Natural killer cell treated with Interleukin-12 subunit alpha and Interleukin-12 subunit beta and Interleukin-15 and Interleukin-18, amount 100 ng/mL, for 72 hours (primary cell): Measurements from ENCODE around the gene CSTF3. TPM values are rescaled to one million over a fixed set of nuclear protein-coding genes. Genes with fewer than 3 reads are reported as not detected.
"Not testable (repeated sequence)": the region's sequence is repeated elsewhere in the genome, so short reads cannot be mapped to it uniquely, and the experiment has no call there.

Source experiments
- ATAC-seq, 2 donors: fragments of 150-1000 bp; cut with Tn5 transposase in 1 of 2; sonication (Bioruptor Pico), chemical (Tn5 transposase) in 1 of 2; 2 replicates each; pipeline ENCODE4 v1.10.0; 2021
- DNase-seq: peaks from one replicate; pipeline ENCODE4 v3.0.0; 2022; ENCODE audit warnings: low spot score
- H3K27ac Mint-ChIP-seq, 2 donors: 1 replicate in 1 of 2; 2 replicates in 1 of 2; pipeline ENCODE4 v1.8.0; 2022; ENCODE audit warnings: mixed read lengths in 2 of 2, mild to moderate bottlenecking in 1 of 2, moderate library complexity in 1 of 2
- H3K27me3 Mint-ChIP-seq, 2 donors: 1 replicate in 1 of 2; 2 replicates in 1 of 2; pipeline ENCODE4 v1.8.0; 2022; ENCODE audit warnings: mixed read lengths in 2 of 2
- H3K36me3 Mint-ChIP-seq: one replicate; pipeline ENCODE4 v1.8.0; 2022; ENCODE audit warnings: mixed read lengths
- H3K4me1 Mint-ChIP-seq, 2 donors: 1 replicate in 1 of 2; 2 replicates in 1 of 2; pipeline ENCODE4 v1.8.0; 2022; ENCODE audit warnings: low read depth in 2 of 2, mixed read lengths in 2 of 2, mild to moderate bottlenecking in 1 of 2
- H3K4me3 Mint-ChIP-seq: one replicate; pipeline ENCODE4 v1.8.0; 2022; ENCODE audit warnings: mixed read lengths
- H3K9me3 Mint-ChIP-seq: 2 replicates; pipeline ENCODE4 v1.8.0; 2022; ENCODE audit warnings: mixed read lengths
- total RNA-seq, 2 donors: library from RNA; stranded (reverse); gene quantifications; one replicate each; pipeline ENCODE4 v1.2.3, GENCODE V29; 2022

CSTF3 gene
- total RNA-seq, 2 donors from 2014 or later = 26.9 to 27.2 TPM

DNA sequence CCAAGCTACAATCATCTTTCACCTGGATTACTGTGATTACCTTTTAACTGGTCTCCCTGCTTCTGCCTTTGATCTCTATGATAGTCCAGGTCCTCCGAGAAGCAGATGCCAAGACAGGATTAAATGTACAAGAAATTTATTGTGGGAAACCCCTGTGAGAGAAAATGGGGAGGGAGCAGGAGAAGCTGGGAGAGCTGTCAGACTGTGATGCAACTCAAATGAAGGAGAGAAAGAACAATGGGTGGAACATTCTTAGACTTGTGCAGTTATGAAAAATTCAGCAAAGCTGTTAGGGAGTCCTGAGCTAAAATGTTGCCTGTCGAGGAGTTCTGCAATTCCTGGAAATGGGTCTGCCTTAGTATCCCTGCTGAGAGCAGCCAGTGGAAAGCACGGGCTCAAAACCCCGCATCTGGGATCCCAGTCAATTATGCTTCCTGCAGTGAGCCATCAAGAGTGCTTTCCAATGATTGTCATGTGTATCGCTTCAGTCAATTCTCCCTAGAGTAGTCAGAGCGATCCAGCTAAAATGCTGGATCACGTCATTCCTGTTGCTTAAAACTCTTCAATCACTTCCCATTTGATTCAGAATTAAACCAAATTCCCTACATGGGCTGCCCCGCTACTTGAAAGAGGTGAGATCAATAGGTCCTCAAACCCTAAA lies 16.5 kb upstream of the CSTF3 start:
- Mint-ChIP-seq H3K4me1 (peaks cover 12% of the 10 kb centered on the region in 2 donors), H3K27ac (no peak overlapping the region), H3K4me3 (no peak overlapping the region), H3K36me3 (no peaks in the 10 kb centered on the region), H3K27me3 (no peaks in the 10 kb centered on the region), H3K9me3 (peaks cover 5% of the 10 kb centered on the region)
- no peak for DNase-seq
- no peak for ATAC-seq

DNA sequence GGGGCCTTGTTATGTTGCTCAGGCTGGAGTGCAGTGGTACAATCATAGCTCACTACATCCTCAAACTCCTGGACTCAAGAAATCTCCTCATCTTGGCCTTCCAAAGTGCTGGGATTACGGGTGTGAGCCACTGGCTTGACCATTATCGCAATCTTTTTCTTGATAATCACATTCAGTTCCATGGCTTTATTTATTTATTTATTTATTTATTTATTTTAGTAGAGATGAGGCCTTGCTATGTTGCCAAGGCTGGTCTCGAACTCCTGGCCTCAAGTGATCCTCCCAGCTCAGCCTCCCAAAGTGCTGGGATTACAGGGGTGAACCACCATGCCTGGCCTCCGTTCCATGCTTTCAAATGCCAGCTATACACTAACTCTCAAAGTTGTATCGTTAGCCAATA lies 15.5 kb upstream of the CSTF3 start:
- H3K27me3 Mint-ChIP-seq, ATAC-seq, H3K36me3 Mint-ChIP-seq, H3K9me3 Mint-ChIP-seq, H3K4me3 Mint-ChIP-seq, DNase-seq, H3K27ac Mint-ChIP-seq: not testable (repeated sequence)
- H3K4me1 Mint-ChIP-seq = peaks cover 12% of the 10 kb centered on the region in 2 donors

DNA sequence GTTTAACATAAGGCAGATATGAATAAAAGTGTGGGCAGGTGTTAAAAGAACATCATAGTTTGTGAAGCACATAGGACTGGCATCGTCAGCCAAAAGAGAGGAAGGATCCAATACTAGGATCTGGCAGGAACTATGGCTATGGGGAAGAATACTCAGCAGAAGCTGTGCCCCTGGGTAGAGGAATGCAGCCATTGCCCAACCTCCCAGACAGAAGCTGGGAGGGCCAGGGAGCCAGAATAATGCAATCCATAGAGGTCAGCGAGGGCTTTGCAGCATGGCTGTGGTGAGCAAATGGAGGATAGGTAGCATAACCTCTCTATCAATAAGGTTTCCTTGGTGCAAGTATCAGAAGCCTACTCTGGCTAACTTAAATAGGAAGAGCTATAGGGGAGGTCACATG lies 11.7 kb upstream of the CSTF3 start:
- Mint-ChIP-seq H3K4me3 (no peak overlapping the region), H3K27ac (no peak overlapping the region), H3K4me1 (no peaks in the 10 kb centered on the region), H3K36me3 (no peaks in the 10 kb centered on the region), H3K27me3 (no peaks in the 10 kb centered on the region), H3K9me3 (no peaks in the 10 kb centered on the region)
- ATAC-seq (no peak), DNase-seq (no peak)

DNA sequence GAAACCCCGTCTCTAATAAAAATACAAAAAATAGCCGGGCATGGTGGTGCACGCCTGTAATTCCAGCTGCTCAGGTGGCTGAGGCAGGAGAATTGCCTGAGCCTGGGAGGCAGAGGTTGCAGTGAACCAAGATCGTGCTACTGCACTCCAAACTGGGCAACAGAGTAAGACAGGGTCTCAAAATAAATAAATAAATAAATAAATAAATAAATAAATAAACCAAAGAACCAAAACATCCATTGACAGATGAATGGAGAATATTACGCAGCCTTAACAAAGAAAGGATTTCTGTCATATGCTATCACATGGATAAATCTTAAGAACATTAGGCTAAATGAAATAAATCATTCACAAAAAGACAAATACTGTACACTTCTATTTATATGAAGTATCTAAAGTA lies 11.1 kb upstream of the CSTF3 start:
- no peak overlapping the region for H3K27ac Mint-ChIP-seq
- no peak overlapping the region for H3K4me3 Mint-ChIP-seq
- H3K27me3 Mint-ChIP-seq = no peaks in the 10 kb centered on the region
- ATAC-seq (no peak), DNase-seq (no peak)
- H3K36me3 Mint-ChIP-seq = no peaks in the 10 kb centered on the region
- H3K9me3 Mint-ChIP-seq = no peaks in the 10 kb centered on the region
- H3K4me1 Mint-ChIP-seq = no peaks in the 10 kb centered on the region

DNA sequence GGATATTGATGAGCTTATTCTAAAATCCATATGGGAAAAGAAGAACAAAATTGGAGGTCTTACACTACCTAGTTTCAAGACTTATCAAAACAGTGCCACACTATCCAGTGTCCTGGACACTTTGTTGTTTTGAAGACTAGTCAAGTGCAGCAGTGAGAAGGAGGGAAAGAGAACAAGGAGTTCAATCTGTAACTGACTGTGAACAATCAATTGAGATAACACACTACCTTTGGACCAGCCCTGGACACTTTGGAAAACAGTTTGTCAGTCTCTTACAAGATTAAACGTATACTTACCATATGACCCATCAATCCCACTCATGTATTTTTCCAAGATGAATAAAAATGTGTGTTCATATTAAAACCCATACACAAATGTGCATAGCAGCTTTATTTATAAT lies 10.0 kb upstream of the CSTF3 start:
- ATAC-seq (no peak), DNase-seq (no peak)
- Mint-ChIP-seq H3K27ac (no peak overlapping the region), H3K4me3 (no peak overlapping the region), H3K36me3 (no peaks in the 10 kb centered on the region), H3K9me3 (no peaks in the 10 kb centered on the region), H3K4me1 (no peaks in the 10 kb centered on the region), H3K27me3 (no peaks in the 10 kb centered on the region)

DNA sequence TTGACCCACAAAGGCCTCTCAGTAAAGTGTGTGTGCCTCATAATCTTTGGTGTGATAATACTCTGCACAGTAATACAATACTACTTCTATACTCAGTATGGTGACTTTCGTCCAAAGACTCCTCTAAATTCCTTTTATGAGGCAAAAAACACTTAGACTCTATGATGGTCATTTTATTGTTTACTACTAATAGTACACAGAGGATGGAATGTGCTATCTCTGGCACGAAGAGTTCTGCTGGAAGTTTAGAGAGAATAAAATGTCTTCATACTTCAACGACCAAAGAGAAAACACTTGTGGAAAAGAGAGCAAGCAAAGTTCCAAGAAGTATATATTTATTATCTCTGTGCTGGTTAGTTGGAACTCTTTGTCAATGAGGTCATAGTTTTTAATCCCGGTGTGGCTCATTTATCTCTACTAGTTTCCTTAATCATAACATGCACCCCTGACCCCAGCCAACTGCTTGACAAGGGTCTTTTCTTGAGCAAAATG lies 7.5 kb upstream of the CSTF3 start:
- no peak overlapping the region for H3K27ac Mint-ChIP-seq
- H3K36me3 Mint-ChIP-seq = no peaks in the 10 kb centered on the region
- ATAC-seq = no peak
- no peaks in the 10 kb centered on the region for H3K4me1 Mint-ChIP-seq
- DNase-seq = no peak
- no peaks in the 10 kb centered on the region for H3K27me3 Mint-ChIP-seq
- no peaks in the 10 kb centered on the region for H3K9me3 Mint-ChIP-seq
- H3K4me3 Mint-ChIP-seq = no peak overlapping the region

DNA sequence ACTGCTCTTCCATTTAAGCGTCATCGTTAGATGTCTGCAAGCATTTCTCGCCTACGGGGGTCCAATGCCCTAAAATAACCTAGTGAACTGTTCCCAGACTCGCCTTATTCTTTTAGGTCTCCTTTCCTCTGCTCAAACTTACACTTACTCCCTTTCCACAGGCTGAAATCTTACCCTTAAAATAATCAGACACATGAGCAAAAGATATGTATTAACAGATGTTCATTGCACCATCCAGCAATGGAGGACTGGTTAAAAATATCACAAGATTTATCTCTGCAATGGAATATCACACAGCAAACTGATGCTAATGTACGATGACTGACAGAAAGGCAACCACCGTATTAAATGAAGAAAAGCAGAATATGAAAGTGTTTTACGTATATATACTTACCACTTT lies 1.6 kb upstream of the CSTF3 start:
- Mint-ChIP-seq H3K27me3 (no peaks in the 10 kb centered on the region), H3K4me3 (peak overlapping the region; percentile 74), H3K9me3 (no peaks in the 10 kb centered on the region), H3K4me1 (peaks cover 28 to 44% of the 10 kb centered on the region in 2 donors), H3K27ac (peak overlapping the region in 1 of 2 donors; percentile 98), H3K36me3 (peaks cover 17% of the 10 kb centered on the region)
- no peak for DNase-seq
- ATAC-seq = no peak

DNA sequence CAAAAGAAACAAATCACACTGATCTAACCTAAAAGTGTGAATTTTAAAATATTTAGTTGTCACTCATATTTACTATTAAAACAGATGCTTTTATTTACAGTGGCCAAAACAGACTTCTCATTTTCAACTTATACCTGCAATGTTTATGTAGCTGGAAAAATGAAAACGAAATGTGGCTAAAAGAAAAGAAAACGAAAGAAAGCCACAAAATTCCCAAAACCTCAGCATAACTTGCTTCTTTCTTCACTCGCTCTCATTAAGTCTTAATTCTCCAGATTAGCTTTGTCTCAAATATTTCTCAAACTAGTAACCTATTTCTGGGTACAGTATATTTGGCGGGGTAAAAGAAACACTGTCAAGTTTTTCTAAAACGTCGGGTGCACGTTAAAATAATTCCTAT lies 693 bp downstream of the CSTF3 start:
- ATAC-seq = no peak
- Mint-ChIP-seq H3K9me3 (no peaks in the 10 kb centered on the region), H3K4me1 (peaks cover 36 to 57% of the 10 kb centered on the region in 2 donors), H3K4me3 (peak overlapping the region; percentile 100), H3K27me3 (no peaks in the 10 kb centered on the region), H3K27ac (peak overlapping the region; percentile 98 to 99), H3K36me3 (peaks cover 20% of the 10 kb centered on the region)
- no peak for DNase-seq

DNA sequence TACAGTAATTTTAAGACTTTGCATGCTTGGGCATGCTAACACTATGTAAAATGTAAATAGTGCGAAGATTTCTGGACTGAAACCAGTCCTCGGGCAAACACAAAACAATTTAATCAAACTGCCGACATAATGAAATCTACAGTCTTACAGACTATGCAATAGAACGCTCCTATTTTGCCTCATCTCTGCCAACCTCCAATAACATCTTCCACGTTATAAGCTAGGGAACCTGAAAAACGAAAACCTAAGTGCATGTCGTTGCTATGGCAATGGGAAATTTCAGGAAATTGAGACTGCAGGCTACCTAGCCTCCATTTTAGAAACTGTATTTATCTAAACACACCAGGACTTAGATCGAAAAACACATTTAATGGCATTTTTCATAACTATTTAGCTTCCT lies 1.1 kb downstream of the CSTF3 start:
- peaks cover 21% of the 10 kb centered on the region for H3K36me3 Mint-ChIP-seq
- H3K9me3 Mint-ChIP-seq = no peaks in the 10 kb centered on the region
- no peak for ATAC-seq
- DNase-seq = no peak
- peak overlapping the region; percentile 98 to 99 for H3K27ac Mint-ChIP-seq
- peak overlapping the region; percentile 100 for H3K4me3 Mint-ChIP-seq
- peaks cover 38 to 60% of the 10 kb centered on the region in 2 donors for H3K4me1 Mint-ChIP-seq
- H3K27me3 Mint-ChIP-seq = no peaks in the 10 kb centered on the region

DNA sequence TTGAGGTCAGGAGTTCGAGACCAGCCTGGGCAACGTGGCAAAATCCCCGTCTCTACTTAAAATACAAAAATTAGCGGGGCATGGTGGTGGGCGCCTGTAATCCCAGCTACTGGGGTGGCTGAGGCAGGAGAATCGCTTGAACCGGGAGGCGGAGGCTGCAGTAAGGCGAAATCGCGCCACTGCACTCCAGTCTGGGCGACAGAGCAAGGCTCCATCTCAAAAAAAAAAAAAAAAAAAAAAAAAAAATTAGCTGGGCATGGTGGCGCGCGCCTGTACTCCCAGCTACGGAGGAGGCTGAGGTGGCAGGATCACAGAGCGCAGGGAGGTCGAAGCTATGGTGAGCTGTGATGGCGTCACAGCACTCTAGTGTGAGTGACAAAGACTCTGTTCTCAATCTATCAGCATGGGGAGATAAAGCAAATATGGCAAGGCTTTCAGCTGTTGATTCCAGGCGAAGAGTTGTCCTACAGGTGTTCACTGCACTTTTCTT lies 1.9 kb downstream of the CSTF3 start:
- ATAC-seq, H3K27me3 Mint-ChIP-seq, H3K9me3 Mint-ChIP-seq, DNase-seq: not testable (repeated sequence)
- peak overlapping the region; percentile 98 to 99 for H3K27ac Mint-ChIP-seq
- peak overlapping the region; percentile 100 for H3K4me3 Mint-ChIP-seq
- H3K4me1 Mint-ChIP-seq = peaks cover 38 to 60% of the 10 kb centered on the region in 2 donors
- peaks cover 21% of the 10 kb centered on the region for H3K36me3 Mint-ChIP-seq

DNA sequence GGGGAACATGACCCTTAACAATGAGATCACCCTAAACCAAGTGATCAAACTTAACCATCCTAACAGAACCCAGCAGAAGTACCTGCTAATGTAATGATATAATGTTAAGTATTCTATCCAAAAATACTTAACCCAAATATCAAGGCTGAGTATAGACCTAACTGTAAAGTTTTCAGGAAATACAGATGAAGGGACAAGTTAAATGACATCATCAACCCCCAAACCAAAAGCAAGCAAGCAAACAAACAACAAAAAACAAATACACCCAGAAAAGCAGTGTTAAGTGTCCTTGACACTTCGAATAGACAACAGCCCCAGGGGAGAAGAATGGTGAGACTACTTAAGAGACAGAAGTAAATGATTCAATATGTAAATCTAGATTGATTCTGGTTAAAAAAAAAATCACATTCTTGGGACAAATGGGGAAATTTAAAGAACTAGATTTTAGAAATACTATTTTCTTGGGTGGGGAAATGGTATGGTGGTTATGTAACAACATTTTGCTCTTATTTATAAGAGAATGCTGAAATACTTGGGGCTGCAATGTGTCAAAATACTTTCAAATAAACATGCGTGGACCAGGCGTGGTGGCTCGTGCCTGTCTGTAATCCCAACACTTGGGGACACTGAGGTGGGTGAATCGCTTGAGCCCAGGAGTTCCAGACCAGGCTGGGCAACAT lies 2.5 kb downstream of the CSTF3 start:
- Mint-ChIP-seq H3K9me3 (no peaks in the 10 kb centered on the region), H3K36me3 (peaks cover 21% of the 10 kb centered on the region), H3K27me3 (no peaks in the 10 kb centered on the region), H3K4me1 (peaks cover 38 to 60% of the 10 kb centered on the region in 2 donors), H3K4me3 (peak overlapping the region; percentile 100), H3K27ac (peak overlapping the region in 1 of 2 donors; percentile 12)
- DNase-seq (no peak), ATAC-seq (no peak)

DNA sequence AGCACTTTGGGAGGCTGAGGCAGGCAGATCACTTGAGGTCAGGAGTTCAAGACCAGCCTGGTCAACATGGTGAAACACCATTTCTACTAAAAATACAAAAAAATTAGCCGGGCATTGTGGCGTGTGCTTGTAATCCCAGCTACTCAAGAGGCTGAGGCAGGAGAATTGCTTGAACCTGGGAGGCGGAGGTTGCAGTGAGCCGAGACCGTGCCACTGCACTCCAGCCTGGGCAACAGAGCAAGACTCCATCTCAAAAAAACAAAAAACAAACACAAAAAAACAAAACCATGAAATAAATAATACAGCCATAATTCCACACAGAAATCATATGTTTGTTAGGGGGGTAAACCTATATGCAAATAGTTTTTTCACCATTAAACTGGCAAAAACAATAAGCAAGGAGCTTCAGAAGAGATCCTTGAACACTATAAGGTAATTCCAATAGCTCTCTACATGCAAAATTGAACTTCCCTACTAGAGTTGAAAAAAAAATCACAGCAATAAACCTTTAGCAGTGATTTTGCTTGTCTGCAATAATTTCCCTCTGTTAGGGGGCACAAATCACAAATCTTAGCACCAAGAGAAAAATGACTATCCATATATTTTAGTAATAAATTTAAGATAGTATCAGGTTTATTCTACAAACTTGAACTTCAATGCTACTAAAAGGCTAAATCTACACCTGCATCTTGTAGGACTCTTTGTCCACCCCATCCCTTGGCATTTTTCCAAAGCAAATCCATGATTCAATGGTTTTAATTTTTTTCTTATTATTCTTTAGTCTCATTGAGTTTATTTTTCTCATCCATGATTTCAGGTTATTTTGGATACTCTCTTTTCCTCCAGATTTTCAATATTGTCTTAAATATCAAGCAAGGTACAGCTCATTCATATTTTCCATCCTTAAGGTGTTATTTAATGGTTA lies 3.9 kb downstream of the CSTF3 start:
- ATAC-seq = no peak
- peak overlapping the region; percentile 25 for H3K4me3 Mint-ChIP-seq
- peaks cover 21% of the 10 kb centered on the region for H3K36me3 Mint-ChIP-seq
- peaks cover 38 to 55% of the 10 kb centered on the region in 2 donors for H3K4me1 Mint-ChIP-seq
- H3K9me3 Mint-ChIP-seq = no peaks in the 10 kb centered on the region
- DNase-seq = no peak
- no peaks in the 10 kb centered on the region for H3K27me3 Mint-ChIP-seq
- H3K27ac Mint-ChIP-seq = no peak overlapping the region

DNA sequence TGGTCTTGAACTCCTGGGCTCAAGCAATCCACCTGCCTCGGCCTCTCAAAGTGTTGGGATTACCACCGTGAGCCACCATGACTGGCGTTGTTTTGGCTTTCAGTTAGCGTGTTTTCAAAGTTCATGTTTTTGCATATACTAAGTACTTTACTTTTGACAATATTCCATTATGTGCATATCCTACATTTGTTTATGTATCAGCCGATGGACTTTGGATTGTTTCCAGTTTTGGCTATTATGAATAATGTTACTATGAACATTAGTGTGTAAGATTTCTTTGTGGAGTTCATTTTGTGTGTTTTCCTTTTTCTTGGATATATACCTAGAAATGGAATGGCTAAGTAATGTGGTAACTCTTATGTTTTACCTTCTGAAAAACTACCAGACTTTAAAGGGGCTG lies 9.9 kb downstream of the CSTF3 start:
- H3K4me3 Mint-ChIP-seq = no peak overlapping the region
- no peak for ATAC-seq
- no peaks in the 10 kb centered on the region for H3K9me3 Mint-ChIP-seq
- H3K4me1 Mint-ChIP-seq = peaks cover 11 to 25% of the 10 kb centered on the region in 2 donors
- H3K27me3 Mint-ChIP-seq = no peaks in the 10 kb centered on the region
- DNase-seq = no peak
- H3K27ac Mint-ChIP-seq = no peak overlapping the region
- H3K36me3 Mint-ChIP-seq = peaks cover 5% of the 10 kb centered on the region
